ENCODE data around the gene C6orf120. TPM values are rescaled to one million over a fixed set of nuclear protein-coding genes. Genes with fewer than 3 reads are reported as not detected.
A peak's percentile ranks its signal among the peaks of the same experiment; 100 is the strongest.

C6orf120 gene
- total RNA-seq, 2 donors from 2014 or later: 28.7 to 31.9 TPM

DNA sequence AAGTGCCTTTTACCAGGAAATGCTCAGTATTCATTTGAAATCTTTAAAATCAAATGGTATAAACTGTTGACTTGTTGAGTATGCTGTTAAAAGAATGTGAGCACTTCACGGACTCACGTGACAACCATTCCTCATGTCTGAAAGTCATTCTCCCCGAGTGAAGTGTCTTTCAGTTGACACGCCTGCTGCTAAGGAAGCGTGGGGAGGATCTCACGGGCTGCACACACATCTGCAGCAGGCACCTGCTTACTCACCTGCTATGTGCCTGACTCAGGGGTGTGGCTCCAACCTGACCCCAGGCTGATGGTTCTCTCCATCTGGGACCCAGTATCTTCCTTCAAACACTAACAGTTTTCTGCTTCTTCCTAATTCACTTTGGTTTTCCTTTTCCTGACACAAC lies 32.8 kb upstream of the C6orf120 start:
- Histone ChIP-seq H3K27ac (peak overlapping the region; percentile 32), H3K4me1 (no peaks in the 10 kb centered on the region), H3K9me3 (no peaks in the 10 kb centered on the region), H3K9ac (ENCODE audit: low read depth in 2 of 2, low read length in 2 of 2) (no peak overlapping the region), H3K4me3 (no peak overlapping the region), H3K27me3 (no peaks in the 10 kb centered on the region), H3K36me3 (no peaks in the 10 kb centered on the region)
- DNase-seq: no peak
- TF ChIP-seq, protein P1, sequence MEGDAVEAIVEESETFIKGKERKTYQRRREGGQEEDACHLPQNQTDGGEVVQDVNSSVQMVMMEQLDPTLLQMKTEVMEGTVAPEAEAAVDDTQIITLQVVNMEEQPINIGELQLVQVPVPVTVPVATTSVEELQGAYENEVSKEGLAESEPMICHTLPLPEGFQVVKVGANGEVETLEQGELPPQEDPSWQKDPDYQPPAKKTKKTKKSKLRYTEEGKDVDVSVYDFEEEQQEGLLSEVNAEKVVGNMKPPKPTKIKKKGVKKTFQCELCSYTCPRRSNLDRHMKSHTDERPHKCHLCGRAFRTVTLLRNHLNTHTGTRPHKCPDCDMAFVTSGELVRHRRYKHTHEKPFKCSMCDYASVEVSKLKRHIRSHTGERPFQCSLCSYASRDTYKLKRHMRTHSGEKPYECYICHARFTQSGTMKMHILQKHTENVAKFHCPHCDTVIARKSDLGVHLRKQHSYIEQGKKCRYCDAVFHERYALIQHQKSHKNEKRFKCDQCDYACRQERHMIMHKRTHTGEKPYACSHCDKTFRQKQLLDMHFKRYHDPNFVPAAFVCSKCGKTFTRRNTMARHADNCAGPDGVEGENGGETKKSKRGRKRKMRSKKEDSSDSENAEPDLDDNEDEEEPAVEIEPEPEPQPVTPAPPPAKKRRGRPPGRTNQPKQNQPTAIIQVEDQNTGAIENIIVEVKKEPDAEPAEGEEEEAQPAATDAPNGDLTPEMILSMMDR (IDR thresholded peaks at IDR 0.05): no peak
- intact Hi-C loops (cut with DNase I): no loop called here

DNA sequence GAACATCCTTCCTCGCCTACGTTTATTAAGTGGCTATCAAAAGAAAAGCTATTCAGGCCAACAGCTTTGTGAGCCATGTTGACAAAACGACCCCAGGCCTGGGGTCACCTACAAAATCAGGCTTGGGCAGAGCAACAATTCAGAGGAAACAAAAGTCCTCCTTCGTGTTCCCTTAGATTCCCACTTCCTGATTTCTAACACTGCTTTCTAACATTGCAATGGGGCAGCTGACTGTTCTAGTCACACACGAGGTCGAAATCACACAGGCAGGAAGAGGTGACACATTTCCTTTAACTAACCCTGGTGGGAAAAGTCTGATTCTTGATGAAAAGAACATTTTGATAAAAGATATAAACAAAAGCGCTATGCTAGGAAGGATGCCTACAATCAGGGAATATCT lies 32.0 kb upstream of the C6orf120 start:
- no peaks in the 10 kb centered on the region for H3K27me3 ChIP-seq
- intact Hi-C loops (cut with DNase I): no loop called here
- no peaks in the 10 kb centered on the region for H3K9me3 ChIP-seq
- DNase-seq: no peak
- no peaks in the 10 kb centered on the region for H3K36me3 ChIP-seq
- TF ChIP-seq, protein P1 (IDR thresholded peaks at IDR 0.05): no peak
- H3K4me3 ChIP-seq: no peak overlapping the region
- no peak overlapping the region for H3K9ac ChIP-seq (ENCODE audit: low read depth in 2 of 2, low read length in 2 of 2)
- H3K4me1 ChIP-seq: no peaks in the 10 kb centered on the region
- H3K27ac ChIP-seq: peak overlapping the region; percentile 32

DNA sequence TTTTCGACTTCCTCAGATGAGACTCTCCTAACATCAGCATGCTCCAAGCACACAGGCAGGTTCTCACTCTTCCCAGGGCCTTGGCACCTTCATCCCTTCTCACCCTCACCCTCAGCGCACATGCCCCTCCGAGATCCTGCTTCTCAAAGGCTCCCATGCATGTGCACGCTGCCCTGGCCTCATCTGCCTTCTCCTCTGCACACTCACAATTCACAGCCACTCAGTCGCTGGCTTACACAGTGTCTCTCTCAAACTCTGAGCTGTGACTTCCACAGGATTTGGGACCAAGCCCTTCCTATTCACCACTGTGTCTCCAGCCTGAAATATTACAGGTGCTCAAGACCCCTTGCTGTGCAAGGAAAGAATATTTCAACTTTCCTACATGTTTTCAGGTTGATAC lies 30.4 kb upstream of the C6orf120 start:
- intact Hi-C loops (cut with DNase I): no loop called here
- no peaks in the 10 kb centered on the region for H3K27me3 ChIP-seq
- TF ChIP-seq, protein P1 (IDR thresholded peaks at IDR 0.05): no peak
- no peaks in the 10 kb centered on the region for H3K4me1 ChIP-seq
- DNase-seq: no peak
- H3K4me3 ChIP-seq: no peak overlapping the region
- no peak overlapping the region for H3K27ac ChIP-seq
- no peaks in the 10 kb centered on the region for H3K36me3 ChIP-seq
- no peak overlapping the region for H3K9ac ChIP-seq (ENCODE audit: low read depth in 2 of 2, low read length in 2 of 2)
- H3K9me3 ChIP-seq: no peaks in the 10 kb centered on the region

DNA sequence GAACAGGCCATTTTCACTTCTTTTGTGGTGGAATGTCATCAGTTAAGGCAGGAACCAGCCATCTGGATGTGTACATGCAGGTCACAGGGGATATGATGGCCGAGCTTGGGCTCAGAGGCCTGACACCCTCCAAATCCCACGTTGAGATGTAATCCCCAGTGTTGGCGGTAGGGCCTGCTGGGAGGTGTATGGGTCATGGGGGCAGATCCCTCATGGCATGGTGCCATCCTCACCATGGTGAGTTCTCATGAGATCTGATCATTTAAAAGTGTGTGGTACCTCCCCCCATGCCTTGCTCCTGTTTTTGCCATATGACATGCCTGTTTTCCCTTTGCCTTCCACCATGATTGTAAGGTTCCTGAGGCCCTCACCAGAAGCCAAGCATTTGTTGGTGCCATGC lies 26.9 kb upstream of the C6orf120 start:
- Histone ChIP-seq H3K4me3 (no peak overlapping the region), H3K9ac (ENCODE audit: low read depth in 2 of 2, low read length in 2 of 2) (no peak overlapping the region), H3K27ac (no peak overlapping the region), H3K9me3 (no peaks in the 10 kb centered on the region), H3K4me1 (no peaks in the 10 kb centered on the region), H3K36me3 (no peaks in the 10 kb centered on the region), H3K27me3 (no peaks in the 10 kb centered on the region)
- TF ChIP-seq, protein P1 (IDR thresholded peaks at IDR 0.05): no peak
- no peak for DNase-seq
- intact Hi-C loops (cut with DNase I): no loop called here

DNA sequence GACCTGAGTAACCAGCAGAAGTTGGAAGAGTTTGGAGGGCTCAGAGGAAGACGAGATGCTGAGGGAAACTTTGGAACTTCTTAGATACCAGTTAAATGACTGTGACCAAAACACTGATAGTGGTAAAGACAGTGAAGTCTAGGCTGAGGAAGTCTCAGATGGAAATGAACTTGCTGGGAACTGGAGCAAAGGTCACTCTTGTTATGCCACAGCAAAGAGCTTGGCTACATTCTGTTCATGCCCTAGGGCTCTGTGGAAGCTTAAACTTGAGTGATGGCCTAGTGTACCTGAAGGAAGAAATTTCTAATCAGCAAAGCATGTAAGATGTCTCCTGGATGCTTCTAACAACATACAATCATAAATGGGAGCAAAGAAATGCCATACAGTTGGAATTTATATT lies 24.8 kb upstream of the C6orf120 start:
- H3K4me1 ChIP-seq: no peaks in the 10 kb centered on the region
- no peak overlapping the region for H3K27ac ChIP-seq
- H3K4me3 ChIP-seq: no peak overlapping the region
- intact Hi-C loops (cut with DNase I): no loop called here
- no peaks in the 10 kb centered on the region for H3K9me3 ChIP-seq
- no peaks in the 10 kb centered on the region for H3K36me3 ChIP-seq
- H3K27me3 ChIP-seq: no peaks in the 10 kb centered on the region
- DNase-seq: no peak
- TF ChIP-seq, protein P1 (IDR thresholded peaks at IDR 0.05): no peak
- H3K9ac ChIP-seq (ENCODE audit: low read depth in 2 of 2, low read length in 2 of 2): no peak overlapping the region

DNA sequence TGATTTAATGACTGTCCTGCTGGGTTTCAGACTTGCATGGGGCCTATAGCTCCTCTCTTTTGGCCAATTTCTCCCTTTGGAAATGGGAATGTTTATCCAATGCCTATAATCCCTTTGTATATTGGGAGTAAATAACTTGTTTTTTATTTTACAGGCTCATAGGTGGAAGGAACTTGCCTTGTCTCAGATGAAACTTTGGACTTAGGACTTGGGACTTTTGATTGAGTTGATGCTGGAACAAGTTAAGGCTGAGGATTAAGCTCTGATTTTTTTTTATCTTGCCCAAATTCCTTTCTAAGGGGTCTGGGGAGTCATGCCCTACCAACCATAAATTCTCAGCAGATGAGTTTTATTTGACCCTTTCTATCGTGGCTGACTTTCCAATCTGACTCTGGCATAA lies 23.6 kb upstream of the C6orf120 start:
- intact Hi-C loops (cut with DNase I): no loop called here
- TF ChIP-seq, protein P1 (IDR thresholded peaks at IDR 0.05): no peak
- Histone ChIP-seq H3K9me3 (no peaks in the 10 kb centered on the region), H3K27ac (no peak overlapping the region), H3K4me3 (no peak overlapping the region), H3K27me3 (no peaks in the 10 kb centered on the region), H3K36me3 (no peaks in the 10 kb centered on the region), H3K4me1 (no peaks in the 10 kb centered on the region), H3K9ac (ENCODE audit: low read depth in 2 of 2, low read length in 2 of 2) (no peak overlapping the region)
- DNase-seq: no peak
